Loucy (cell line): Measurements from ENCODE around the gene KATNB1.

Source experiments
- CTCF ChIP-seq: fragments of 200-600 bp; sonication (generic); conservative IDR thresholded peaks from 2 replicates; pipeline ENCODE4 v1.5.1; 2014; ENCODE audit warnings: mild to moderate bottlenecking, antibody characterized with exemption, low read length
- EZH2phosphoT487 ChIP-seq: fragments of 200-600 bp; IDR thresholded peaks from 2 replicates; pipeline ENCODE4 v1.6.1; 2018; ENCODE audit warnings: antibody characterized with exemption, mild to moderate bottlenecking, moderate library complexity, borderline replicate concordance

- no peak for TF ChIP-seq CTCF
- no peak for TF ChIP-seq EZH2phosphoT487
These were observed 53.4 kb downstream of the KATNB1 start for GRCh38 chr16:57788951-57789350.
